SKM-1 (cell line): ENCODE data around the gene SSRP1.
"Not testable (repeated sequence)": the region's sequence is repeated elsewhere in the genome, so short reads cannot be mapped to it uniquely, and the experiment has no call there.

ENCODE experiments used
- DNase-seq: peaks from one replicate; lab custom pipeline; 2025; ENCODE audit not compliant: unreplicated experiment; lab: John Stamatoyannopoulos, UW

The SSRP1 gene

GRCh38 chr11:57339328-57339727, 3.6 kb upstream of the SSRP1 start:
- no peak for DNase-seq

GRCh38 chr11:57338142-57338541, 2.5 kb upstream of the SSRP1 start, which contains the start of gene P2RX3:
Gene P2RX3 (plus strand): TSS chr11:57338352. CDS start chr11:57338551, 199 bp downstream.
- no peak for DNase-seq

GRCh38 chr11:57336856-57337255, 1.2 kb upstream of the SSRP1 start:
- DNase-seq = not testable (repeated sequence)

DNA sequence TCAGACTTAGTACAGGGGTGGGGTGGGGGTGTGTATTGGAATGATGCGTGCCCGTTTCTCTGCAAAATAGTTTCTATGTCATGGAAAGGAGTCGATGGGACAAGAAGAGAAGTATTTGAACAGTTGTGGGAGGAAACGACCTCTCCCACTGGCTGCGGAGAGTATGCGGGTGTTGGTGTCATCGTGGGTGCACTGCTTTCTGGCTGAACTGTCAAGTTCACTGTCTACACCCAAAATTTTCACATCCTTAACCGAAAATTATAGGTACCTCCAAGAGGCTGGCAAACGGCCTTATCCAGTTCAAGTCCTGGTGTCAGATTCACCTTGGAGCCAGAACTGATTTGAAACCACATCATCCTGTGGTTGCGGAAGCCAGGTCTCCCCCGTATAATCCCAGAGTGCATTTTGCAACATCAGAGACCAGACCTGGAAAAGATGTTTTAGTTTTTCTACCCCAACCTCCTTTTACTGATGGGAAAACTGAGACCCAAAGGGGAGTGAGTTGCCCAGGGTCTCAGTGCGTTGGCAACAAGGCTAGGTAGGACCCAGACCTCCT, 497 bp upstream of the SSRP1 start:
- DNase-seq = no peak

DNA sequence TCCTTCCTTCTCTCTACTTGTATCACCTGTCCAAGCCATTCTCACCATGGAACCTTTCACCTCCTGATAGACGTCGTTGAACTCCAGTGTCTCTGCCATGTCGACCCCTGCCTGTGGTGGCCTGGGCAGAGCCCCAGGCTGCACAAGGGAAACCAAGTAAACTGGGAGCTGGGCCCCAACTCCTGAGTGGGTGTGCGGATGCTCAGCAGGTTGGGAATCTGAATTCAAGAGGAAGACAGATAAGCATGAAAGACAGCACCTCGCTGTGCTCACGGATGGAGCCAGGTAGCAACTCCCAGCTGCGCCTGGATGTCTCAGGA, 709 bp downstream of the SSRP1 start:
- DNase-seq = no peak

- no peak for DNase-seq
Measured at GRCh38 chr11:57332694-57333440, 2.8 kb downstream of the SSRP1 start.

DNA sequence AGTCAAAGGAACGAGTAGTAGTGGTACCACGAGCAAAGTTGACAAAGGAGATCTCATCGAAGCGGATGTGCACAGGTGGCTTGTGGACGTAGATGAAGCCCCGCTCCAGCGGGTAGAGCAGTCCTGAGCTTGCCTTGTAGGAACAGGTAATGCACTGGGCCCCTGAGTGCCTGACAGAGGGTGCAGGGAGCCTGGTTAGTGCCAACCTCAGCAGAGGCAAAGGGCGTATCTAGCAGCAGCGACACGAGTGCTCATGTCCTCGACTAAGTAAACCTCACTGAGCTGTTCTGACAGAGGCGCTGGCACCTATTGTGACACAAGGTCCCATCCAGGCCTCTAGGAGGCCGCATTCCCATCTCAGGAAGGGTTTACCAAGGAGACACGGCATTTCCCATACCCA, 4.0 kb downstream of the SSRP1 start:
- no peak for DNase-seq

GRCh38 chr11:57330029-57330428, 5.7 kb downstream of the SSRP1 start:
- no peak for DNase-seq

DNA sequence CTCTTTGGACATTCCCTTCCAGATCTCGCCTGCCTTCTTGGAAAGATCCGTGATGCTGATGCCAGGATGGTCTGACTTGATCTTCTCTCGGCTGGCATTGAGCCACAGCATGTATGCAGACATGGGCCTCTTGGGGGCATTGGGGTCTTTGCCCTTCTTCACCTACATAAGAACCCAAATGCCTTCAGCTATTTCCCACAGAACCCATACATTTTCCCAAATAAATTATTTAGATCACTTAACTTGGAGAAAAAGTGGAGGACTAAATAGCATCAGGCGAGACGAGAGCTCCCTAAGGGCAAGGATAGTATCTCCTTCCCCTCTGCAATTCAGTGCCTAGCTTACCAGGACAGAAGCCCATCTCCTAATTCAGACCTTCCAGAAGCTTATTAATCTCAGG, 8.0 kb downstream of the SSRP1 start:
- DNase-seq = no peak

- DNase-seq = no peak
Measured at GRCh38 chr11:57325735-57326048, 10.0 kb downstream of the SSRP1 start.

GRCh38 chr11:57324886-57325734, 10.6 kb downstream of the SSRP1 start, which contains the start of gene TNKS1BP1:
Gene TNKS1BP1 (minus strand): TSS chr11:57324952. CDS start chr11:57321885, 3,067 bp downstream.
- DNase-seq = peak; percentile 34

GRCh38 chr11:57324154-57324885, 11.4 kb downstream of the SSRP1 start:
- no peak for DNase-seq

DNA sequence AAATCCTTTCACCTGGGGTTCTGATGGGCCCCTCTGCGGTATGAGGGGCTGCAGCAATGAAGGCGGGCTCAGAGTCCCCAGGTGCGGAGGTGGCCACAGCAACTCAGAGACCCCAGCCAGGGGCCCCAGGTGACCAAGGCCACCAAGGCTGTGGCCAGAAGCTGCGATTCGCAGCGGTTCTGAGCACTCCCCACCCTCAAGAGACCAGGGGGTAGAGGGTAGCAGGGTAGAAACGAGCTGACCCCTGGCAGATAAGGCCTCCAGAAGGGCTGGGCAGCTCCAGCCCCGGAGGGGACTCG, 11.9 kb downstream of the SSRP1 start:
- DNase-seq = no peak

DNA sequence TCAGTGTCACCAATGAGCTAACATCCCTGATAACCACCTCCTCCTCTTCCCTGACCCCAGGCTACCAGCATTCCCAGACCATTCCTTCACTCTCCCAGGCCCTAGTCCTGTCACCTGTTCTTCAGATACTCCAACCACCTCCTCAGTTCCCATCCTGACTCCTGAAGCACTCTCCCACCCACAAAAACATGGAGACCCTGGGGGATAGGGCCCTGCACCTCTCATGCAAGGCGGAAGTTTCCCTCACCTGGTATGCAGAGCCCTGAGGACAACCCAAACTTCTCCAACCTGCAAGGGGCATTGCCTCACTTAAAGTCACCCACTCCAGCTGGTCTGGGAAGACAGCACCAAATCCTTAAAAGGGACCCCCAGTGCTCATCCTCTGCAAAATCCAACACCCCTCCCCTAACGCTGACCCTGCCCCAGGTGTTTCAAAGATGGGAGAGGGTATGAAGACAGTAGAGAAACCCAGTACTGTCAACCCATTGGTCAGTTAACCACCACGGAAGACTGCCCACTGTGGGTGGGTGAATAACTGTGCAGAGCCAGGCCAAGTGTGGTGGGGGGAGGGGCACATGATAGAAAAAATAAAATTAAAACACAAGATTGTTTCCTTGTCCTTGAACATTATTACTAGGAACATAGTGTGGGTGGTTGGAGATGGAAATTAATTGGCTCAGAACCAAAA, 12.4 kb downstream of the SSRP1 start:
- DNase-seq = no peak

DNA sequence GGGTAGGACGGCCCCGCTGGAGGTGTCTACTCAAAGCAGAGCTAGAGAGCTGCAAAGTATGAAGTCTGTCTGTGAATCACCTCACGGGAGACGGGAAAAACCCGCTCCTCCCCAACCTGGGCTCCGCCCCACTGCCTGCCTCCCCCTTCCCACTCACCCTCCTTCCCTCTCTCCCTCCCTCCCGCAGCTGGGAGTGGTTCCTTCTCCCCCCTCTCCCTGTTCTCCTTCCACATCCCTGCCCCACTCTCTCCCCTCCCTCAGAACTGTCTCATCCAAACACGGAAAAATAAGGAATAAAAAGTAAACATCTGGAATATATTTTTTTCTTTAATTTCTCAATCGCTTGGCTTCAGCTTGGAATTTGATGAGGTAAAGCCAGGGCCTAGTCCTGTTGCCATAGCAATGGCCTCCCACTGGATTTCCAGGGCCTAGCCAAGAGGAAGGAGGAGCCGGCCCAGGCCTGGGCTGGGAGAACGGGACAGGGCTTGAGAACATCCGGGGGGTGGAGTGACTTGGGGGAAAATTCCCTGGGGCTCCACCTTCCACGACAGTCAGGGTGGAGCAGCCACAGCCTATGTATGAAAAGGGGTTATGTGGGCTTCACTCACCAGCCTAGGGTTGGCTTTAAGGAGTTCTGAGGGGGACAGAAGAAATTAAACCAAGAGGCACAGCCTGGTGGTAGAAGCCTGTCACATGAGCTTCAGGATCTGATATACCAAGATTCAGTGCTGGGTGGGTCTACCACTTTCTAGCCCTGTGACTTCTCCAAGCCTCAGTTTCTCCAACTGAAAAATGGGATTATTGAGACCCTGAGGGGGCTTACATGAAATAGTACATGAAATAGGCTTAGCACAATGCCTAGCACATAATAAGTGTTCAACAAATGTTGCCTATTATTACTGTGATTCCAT, 13.2 kb downstream of the SSRP1 start:
- DNase-seq = no peak

GRCh38 chr11:57321388-57322255, 14.1 kb downstream of the SSRP1 start:
- no peak for DNase-seq

DNA sequence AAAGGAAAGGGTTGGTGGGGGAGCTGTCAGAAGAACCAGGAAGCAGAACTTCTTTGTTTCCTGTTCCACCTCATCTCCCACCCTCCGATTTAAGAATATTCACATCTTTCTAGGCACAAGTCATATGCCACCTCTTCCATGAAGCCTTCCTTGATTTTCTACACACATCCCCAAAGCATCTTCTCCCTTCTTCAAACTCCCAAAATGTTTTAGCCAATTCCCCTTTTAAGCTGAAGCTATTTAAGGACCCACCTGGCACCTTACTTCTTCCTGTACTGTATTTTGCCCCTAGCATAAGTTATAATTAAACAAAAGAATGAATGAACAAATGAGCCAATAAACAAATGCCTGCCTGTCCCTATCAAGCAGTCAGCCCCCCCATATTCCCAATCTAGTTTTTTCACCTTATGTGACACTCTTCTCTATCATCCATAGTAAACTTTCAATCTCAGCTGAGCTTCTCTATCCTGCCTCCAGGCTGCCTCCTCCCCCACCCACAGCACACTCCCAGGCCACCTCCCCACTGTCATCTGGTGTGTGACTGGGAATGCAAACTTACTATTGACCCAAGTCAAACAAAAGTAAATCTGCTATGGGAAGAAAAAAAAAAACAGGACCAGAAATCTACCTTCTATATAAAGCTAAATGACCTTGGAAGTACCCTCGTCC, 14.8 kb downstream of the SSRP1 start:
- no peak for DNase-seq

DNA sequence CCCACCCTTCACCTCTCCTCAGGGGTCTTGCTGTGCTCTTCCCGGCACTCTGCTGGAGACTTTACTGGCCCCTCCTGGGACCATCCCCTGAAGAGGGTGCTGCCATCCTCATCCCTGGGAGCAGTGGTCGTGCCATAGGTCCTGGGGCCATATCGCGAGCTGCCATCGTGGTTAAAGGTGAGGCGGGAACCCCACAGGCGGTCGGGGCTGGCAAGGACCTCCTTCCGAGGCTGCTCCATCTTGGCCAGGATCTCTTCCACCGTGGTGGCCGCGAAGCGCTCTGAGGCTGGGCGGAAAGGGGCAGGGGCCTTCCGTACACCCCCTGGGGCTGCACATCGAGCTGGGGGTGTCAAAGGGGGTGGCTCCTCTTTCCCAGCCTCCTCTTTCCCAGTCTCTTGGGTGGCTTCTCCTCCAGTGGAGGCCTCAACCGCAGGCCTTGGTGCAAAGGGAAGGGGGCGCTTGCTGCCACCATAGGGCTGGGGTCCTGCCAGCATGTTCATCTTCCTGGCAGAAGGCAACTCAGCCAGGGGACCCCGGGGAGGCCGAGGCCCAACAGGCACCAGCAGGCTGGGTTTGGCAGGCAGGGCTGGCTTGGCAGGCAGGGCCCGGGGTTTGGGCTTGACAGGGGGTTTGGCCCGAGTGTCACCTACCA, 15.5 kb downstream of the SSRP1 start:
- DNase-seq = no peak
